H1 (cell line): ENCODE results near the gene UPF3A.

Experiments used
- CTCF ChIP-seq, 3 experiments: IDR thresholded peaks; 1 replicate in 2 of 3; 2 replicates in 1 of 3; pipeline versions ENCODE4 v1.5.1 to v1.6.1; 2011; ENCODE audit warnings: low read length in 3 of 3, mild to moderate bottlenecking in 3 of 3, inconsistent platforms in 2 of 3, low read depth in 1 of 3, moderate library complexity in 1 of 3; ENCODE audit not compliant: insufficient read depth in 1 of 3; ENCODE audit errors: control extremely low read depth in 1 of 3
- EP300 ChIP-seq, 2 experiments: IDR thresholded peaks; 1 replicate in 1 of 2; 2 replicates in 1 of 2; pipeline ENCODE4 v1.6.1; 2011 to 2012; ENCODE audit warnings: low read depth in 2 of 2, low read length in 2 of 2, mild to moderate bottlenecking in 2 of 2, borderline replicate concordance in 1 of 2, inconsistent platforms in 1 of 2, moderate library complexity in 1 of 2
- EZH2 ChIP-seq: fragments of 200-600 bp; sonication (generic); IDR thresholded peaks from 2 replicates; pipeline ENCODE4 v1.7.1; 2012; ENCODE audit warnings: low read depth, mild to moderate bottlenecking, moderate library complexity, low read length, inconsistent platforms; ENCODE audit not compliant: severe bottlenecking
- JUN ChIP-seq: IDR thresholded peaks from 2 replicates; pipeline ENCODE4 v1.6.1; 2011; ENCODE audit warnings: low read depth, mild to moderate bottlenecking, improper control_type of control experiment, low read length
- JUND ChIP-seq: IDR thresholded peaks from 2 replicates; pipeline ENCODE4 v1.6.1; 2011; ENCODE audit warnings: mild to moderate bottlenecking, improper control_type of control experiment, low read length
- KDM5A ChIP-seq: fragments of 200-600 bp; IDR thresholded peaks from 2 replicates; pipeline ENCODE4 v1.7.1; 2012; ENCODE audit warnings: mild to moderate bottlenecking, low read length, inconsistent platforms, mixed read lengths
- MAX ChIP-seq: IDR thresholded peaks from 2 replicates; pipeline ENCODE4 v1.6.1; 2012; ENCODE audit warnings: inconsistent platforms
- POLR2A ChIP-seq, 2 experiments: IDR thresholded peaks; 1 replicate in 1 of 2; 2 replicates in 1 of 2; pipeline ENCODE4 v1.6.1; 2011; ENCODE audit warnings: low read depth in 2 of 2, low read length in 2 of 2, mild to moderate bottlenecking in 2 of 2; ENCODE audit errors: control extremely low read depth in 1 of 2
- POLR2AphosphoS5 ChIP-seq: IDR thresholded peaks from 2 replicates; pipeline ENCODE4 v1.6.1; 2011; ENCODE audit warnings: low read depth, low read length
- RAD21 ChIP-seq, 2 experiments: IDR thresholded peaks in 1 of 2; conservative IDR thresholded peaks in 1 of 2; 2 replicates each; pipeline ENCODE4 v1.6.1; 2011; ENCODE audit warnings: low read depth in 2 of 2, low read length in 2 of 2, improper control_type of control experiment in 1 of 2, inconsistent platforms in 1 of 2, mild to moderate bottlenecking in 1 of 2, moderate library complexity in 1 of 2
- TAF1 ChIP-seq: IDR thresholded peaks from 2 replicates; pipeline ENCODE4 v1.6.1; 2011; ENCODE audit warnings: mild to moderate bottlenecking, low read depth, low read length
- TEAD4 ChIP-seq: IDR thresholded peaks from 2 replicates; pipeline ENCODE4 v1.6.1; 2012; ENCODE audit warnings: low read depth, low read length, inconsistent platforms, mixed read lengths
- TF ChIP-seq, protein P1 (sequence below): IDR thresholded peaks from 2 replicates; pipeline ENCODE4 v1.6.1; 2012; ENCODE audit warnings: inconsistent platforms

- TF ChIP-seq KDM5A: no peak
- no peak for TF ChIP-seq EP300 (IDR thresholded peaks at IDR 0.05; ENCODE audit: borderline replicate concordance in 1 of 2, low read depth in 2 of 2, low read length in 2 of 2)
- TF ChIP-seq CTCF (IDR thresholded peaks at IDR 0.05; ENCODE audit: control extremely low read depth in 1 of 3, insufficient read depth in 1 of 3, low read depth in 1 of 3, low read length in 3 of 3): no peak
- TF ChIP-seq POLR2AphosphoS5: no peak
- TF ChIP-seq EZH2: no peak
- TF ChIP-seq POLR2A (IDR thresholded peaks at IDR 0.05; ENCODE audit: control extremely low read depth in 1 of 2, low read depth in 2 of 2, low read length in 2 of 2): no peak
- TF ChIP-seq JUND: no peak
- no peak for TF ChIP-seq TAF1
- TF ChIP-seq TEAD4: no peak
- TF ChIP-seq RAD21 (IDR thresholded peaks at IDR 0.05 in 1 of 2, conservative IDR thresholded peaks at IDR 0.05 in 1 of 2; ENCODE audit: low read depth in 2 of 2, low read length in 2 of 2): no peak
- no peak for TF ChIP-seq MAX
- TF ChIP-seq JUN: no peak
- TF ChIP-seq, protein P1, sequence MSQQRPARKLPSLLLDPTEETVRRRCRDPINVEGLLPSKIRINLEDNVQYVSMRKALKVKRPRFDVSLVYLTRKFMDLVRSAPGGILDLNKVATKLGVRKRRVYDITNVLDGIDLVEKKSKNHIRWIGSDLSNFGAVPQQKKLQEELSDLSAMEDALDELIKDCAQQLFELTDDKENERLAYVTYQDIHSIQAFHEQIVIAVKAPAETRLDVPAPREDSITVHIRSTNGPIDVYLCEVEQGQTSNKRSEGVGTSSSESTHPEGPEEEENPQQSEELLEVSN: no peak
These were observed 6.1 kb upstream of the UPF3A start for GRCh38 chr13:114275304-114275703.
